ENCODE results near the gene L3MBTL4. TPM values are rescaled to one million over a fixed set of nuclear protein-coding genes. Genes with fewer than 3 reads are reported as not detected.
"Not testable (repeated sequence)": the region's sequence is repeated elsewhere in the genome, so short reads cannot be mapped to it uniquely, and the experiment has no call there.

L3MBTL4 gene
- total RNA-seq, 2 experiments from 2014 or later: not detected

- ChIA-PET POLR2A (no interaction called here), CTCF (ENCODE audit: unreplicated experiment) (no interaction called here)
Measured at GRCh38 chr18:6145645-6146306, 268.9 kb downstream of the L3MBTL4 start.

DNA sequence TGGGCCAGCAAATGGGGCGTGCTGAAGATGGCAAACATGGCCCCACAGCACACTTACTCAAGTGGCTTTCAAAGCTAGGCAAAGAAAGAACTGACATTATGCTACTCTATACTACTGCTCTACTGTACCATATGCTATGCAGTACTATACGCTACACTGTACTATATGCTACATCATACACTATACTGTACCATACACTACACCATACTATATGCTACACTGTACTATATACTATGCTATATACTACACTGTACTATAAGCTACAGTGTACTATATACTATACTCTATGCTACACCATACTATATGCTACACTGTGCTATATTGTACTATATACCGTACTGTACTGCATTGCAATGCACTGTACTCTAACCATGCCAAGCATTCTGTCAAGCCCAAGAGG is 275.7 kb downstream of the L3MBTL4 start:
- no peaks in the 10 kb centered on the region for H3K4me1 ChIP-seq (ENCODE audit: insufficient read depth, low read length, poor library complexity, severe bottlenecking)
- H3K9me3 ChIP-seq (ENCODE audit: low read length): no peaks in the 10 kb centered on the region
- H3K4me3 ChIP-seq (ENCODE audit: low read depth, low read length, poor library complexity, severe bottlenecking): no peak overlapping the region
- POLR2A ChIA-PET: no interaction called here
- no peaks in the 10 kb centered on the region for H3K79me2 ChIP-seq (ENCODE audit: insufficient read depth, low read depth, low read length)
- H3K9me2 ChIP-seq (ENCODE audit: insufficient read depth, low read length): no peaks in the 10 kb centered on the region
- BruUV-seq (replicated peaks): no TSS peak
- no peak for DNase-seq (ENCODE audit: low spot score)
- CTCF ChIA-PET (ENCODE audit: unreplicated experiment): no interaction called here
- no peak overlapping the region for H3K4me2 ChIP-seq (ENCODE audit: low read length)
- intact Hi-C loops (cut with micrococcal nuclease; ENCODE audit: unreplicated experiment): no loop called here
- H3K36me3 ChIP-seq (ENCODE audit: insufficient read depth, low read length): no peaks in the 10 kb centered on the region
- no peaks in the 10 kb centered on the region for H4K20me1 ChIP-seq (ENCODE audit: insufficient read depth, low read length)
- no peak overlapping the region for H2AFZ ChIP-seq (ENCODE audit: low read length)
- TF ChIP-seq EZH2phosphoT487 (IDR thresholded peaks at IDR 0.05; ENCODE audit: borderline replicate concordance, low read depth, low read length) (no peak), CTCF (conservative IDR thresholded peaks at IDR 0.05; ENCODE audit: low read length) (no peak)
- no peak overlapping the region for H3K27ac ChIP-seq (ENCODE audit: low read depth, low read length, poor library complexity, severe bottlenecking)

More at GRCh38 chr18:6145645-6146306, 268.9 kb downstream of the L3MBTL4 start:
- H3K36me3 ChIP-seq (ENCODE audit: insufficient read depth, low read length): no peaks in the 10 kb centered on the region
- no peak overlapping the region for H3K4me2 ChIP-seq (ENCODE audit: low read length)
- intact Hi-C loops (cut with micrococcal nuclease; ENCODE audit: unreplicated experiment): no loop called here
- no peak for DNase-seq (ENCODE audit: low spot score)
- no peaks in the 10 kb centered on the region for H3K4me1 ChIP-seq (ENCODE audit: insufficient read depth, low read length, poor library complexity, severe bottlenecking)
- no TSS peak for BruUV-seq (replicated peaks)
- H2AFZ ChIP-seq (ENCODE audit: low read length): no peak overlapping the region
- H3K79me2 ChIP-seq (ENCODE audit: insufficient read depth, low read depth, low read length): no peaks in the 10 kb centered on the region
- H4K20me1 ChIP-seq (ENCODE audit: insufficient read depth, low read length): no peaks in the 10 kb centered on the region
- H3K27ac ChIP-seq (ENCODE audit: low read depth, low read length, poor library complexity, severe bottlenecking): no peak overlapping the region
- TF ChIP-seq EZH2phosphoT487 (IDR thresholded peaks at IDR 0.05; ENCODE audit: borderline replicate concordance, low read depth, low read length) (no peak), CTCF (conservative IDR thresholded peaks at IDR 0.05; ENCODE audit: low read length) (no peak)
- H3K9me3 ChIP-seq (ENCODE audit: low read length): no peaks in the 10 kb centered on the region
- H3K9me2 ChIP-seq (ENCODE audit: insufficient read depth, low read length): no peaks in the 10 kb centered on the region
- H3K4me3 ChIP-seq (ENCODE audit: low read depth, low read length, poor library complexity, severe bottlenecking): no peak overlapping the region

DNA sequence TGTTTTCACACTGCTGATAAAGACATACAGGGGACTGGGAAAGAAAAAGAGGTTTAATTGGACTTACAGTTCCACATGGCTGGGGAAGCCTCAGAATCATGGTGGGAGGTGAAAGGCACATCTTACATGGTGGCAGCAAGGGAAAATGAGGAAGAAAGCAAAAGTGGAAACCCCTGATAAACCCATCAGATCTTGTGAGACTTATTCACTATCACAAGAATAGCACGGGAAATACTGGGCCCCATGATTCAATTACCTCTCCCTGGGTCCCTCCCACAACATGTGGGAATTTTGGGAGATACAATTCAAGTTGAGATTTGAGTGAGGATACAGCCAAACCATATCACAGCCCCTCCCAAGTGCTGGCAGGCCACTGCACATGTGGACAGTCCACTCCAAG is 278.8 kb downstream of the L3MBTL4 start:
- intact Hi-C loops (cut with micrococcal nuclease; ENCODE audit: unreplicated experiment); H3K36me3 ChIP-seq (ENCODE audit: insufficient read depth, low read length): not testable (repeated sequence)

DNA sequence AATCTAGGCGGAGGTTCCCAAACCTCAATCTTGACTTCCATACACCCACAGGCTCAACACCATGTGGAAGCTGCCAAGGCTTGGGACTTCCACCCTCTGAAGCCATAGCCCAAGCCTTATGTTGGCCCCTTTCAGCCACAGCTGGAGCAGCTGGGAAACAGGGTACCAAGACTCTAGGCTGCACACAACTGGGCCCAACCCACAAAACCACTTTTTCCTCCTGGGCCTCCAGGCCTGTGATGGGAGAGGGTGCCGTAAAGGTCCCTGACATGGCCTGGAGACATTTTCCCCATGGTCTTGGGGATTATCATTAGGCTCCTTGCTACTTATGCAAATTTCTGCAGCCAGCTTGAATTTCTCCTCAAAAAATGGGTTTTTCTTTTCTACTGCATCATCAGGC is 279.7 kb downstream of the L3MBTL4 start:
- H3K27ac ChIP-seq (ENCODE audit: low read depth, low read length, poor library complexity, severe bottlenecking); CTCF ChIA-PET (ENCODE audit: unreplicated experiment); H3K9me3 ChIP-seq (ENCODE audit: low read length); H4K20me1 ChIP-seq (ENCODE audit: insufficient read depth, low read length); H3K36me3 ChIP-seq (ENCODE audit: insufficient read depth, low read length); DNase-seq (ENCODE audit: low spot score); POLR2A ChIA-PET; H3K79me2 ChIP-seq (ENCODE audit: insufficient read depth, low read depth, low read length); BruUV-seq (replicated peaks); H3K4me1 ChIP-seq (ENCODE audit: insufficient read depth, low read length, poor library complexity, severe bottlenecking); intact Hi-C loops (cut with micrococcal nuclease; ENCODE audit: unreplicated experiment); H3K4me2 ChIP-seq (ENCODE audit: low read length); H3K4me3 ChIP-seq (ENCODE audit: low read depth, low read length, poor library complexity, severe bottlenecking); H2AFZ ChIP-seq (ENCODE audit: low read length); H3K9me2 ChIP-seq (ENCODE audit: insufficient read depth, low read length): not testable (repeated sequence)

More for the DNA sequence above, 278.8 kb downstream of the L3MBTL4 start:
- H3K27ac ChIP-seq (ENCODE audit: low read depth, low read length, poor library complexity, severe bottlenecking); H3K79me2 ChIP-seq (ENCODE audit: insufficient read depth, low read depth, low read length); H3K4me3 ChIP-seq (ENCODE audit: low read depth, low read length, poor library complexity, severe bottlenecking); BruUV-seq (replicated peaks); H2AFZ ChIP-seq (ENCODE audit: low read length); H3K9me2 ChIP-seq (ENCODE audit: insufficient read depth, low read length); H4K20me1 ChIP-seq (ENCODE audit: insufficient read depth, low read length); DNase-seq (ENCODE audit: low spot score); H3K4me1 ChIP-seq (ENCODE audit: insufficient read depth, low read length, poor library complexity, severe bottlenecking); POLR2A ChIA-PET; H3K9me3 ChIP-seq (ENCODE audit: low read length); CTCF ChIA-PET (ENCODE audit: unreplicated experiment); H3K4me2 ChIP-seq (ENCODE audit: low read length): not testable (repeated sequence)
